Erythroblast (primary cell): ENCODE data around the gene C19orf25.
"Not testable (repeated sequence)": the region's sequence is repeated elsewhere in the genome, so short reads cannot be mapped to it uniquely, and the experiment has no call there.

Experiments
- DNase-seq, 2 experiments: peaks; one replicate each; lab custom pipeline; 2025; lab: John Stamatoyannopoulos, UW
- GATA1 ChIP-seq: IDR thresholded peaks from 2 replicates; pipeline ENCODE4 v1.6.1; 2011; ENCODE audit warnings: low read depth, mild to moderate bottlenecking, control low read depth, low read length, moderate library complexity
- POLR2A ChIP-seq: IDR thresholded peaks from 2 replicates; pipeline ENCODE4 v1.6.1; 2011; ENCODE audit warnings: mild to moderate bottlenecking, low read length

The C19orf25 gene

DNA sequence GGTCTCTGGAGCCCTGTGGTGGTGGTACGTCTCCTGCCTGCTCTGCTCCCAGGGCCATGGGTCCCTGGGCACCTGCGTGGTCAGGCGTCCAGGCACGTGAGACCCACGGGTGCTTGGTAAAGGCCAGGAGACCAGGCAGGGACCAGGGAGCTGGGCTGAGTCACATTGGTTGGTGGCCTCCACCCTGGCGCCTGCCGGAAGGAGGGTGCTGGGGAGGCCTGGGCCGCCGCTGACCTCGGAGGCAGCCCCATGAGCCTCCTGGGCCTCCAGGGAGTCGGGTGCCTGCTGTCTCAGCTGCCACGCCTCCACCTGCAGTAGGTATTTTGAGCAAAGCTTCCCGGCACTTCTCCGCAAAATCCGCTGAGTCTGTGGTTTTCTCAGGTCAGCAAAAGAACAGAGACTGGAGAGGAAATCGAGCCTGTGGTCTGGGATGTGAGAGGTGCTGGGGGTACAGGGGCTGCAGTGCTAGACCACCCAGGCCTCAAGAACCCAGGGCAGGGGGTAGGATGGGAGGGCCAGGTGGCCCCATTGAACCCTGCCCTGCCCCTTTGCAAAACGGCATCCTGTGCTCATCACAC is 41.3 kb upstream of the C19orf25 start:
- no peak for DNase-seq
- no peak for TF ChIP-seq GATA1
- no peak for TF ChIP-seq POLR2A

DNA sequence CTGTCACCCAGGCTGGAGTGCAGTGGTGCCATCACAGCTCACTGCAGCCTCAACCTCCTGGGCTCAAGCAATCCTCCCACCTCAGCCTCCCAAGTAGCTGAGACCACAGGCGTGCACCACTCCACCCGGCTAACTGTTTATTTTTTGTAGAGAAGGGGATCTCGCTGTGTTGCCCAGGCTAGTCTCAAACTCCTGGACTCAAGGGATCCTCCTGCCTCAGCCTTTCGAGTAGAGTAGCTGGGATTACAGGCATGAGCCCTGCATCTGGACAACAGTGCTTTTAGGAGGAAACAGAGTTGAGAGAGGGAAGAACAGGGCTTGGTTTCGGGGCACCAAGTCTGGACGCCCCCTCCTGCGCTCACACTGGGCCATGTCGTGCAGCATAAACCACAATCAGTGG is 40.8 kb upstream of the C19orf25 start:
- not testable (repeated sequence) for DNase-seq

DNA sequence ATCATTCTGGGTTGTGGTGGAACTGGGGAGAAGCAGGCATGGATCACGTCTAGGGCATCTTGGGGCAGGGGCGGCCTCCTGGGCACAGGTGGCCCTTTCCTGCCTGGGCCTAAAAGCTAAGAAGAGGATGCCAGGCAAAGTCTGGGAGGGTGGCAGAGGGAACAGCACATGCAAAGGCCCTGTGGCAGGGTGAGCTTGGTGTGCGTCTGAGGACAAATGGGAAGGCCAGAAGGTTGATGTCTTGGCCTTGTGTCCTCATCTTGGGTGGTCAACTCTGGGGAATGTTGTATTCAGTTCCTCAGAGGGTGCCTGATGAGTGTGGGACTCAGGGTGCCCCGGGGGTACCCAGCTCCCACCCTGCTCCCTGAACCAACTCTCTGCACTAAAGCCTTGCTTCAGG is 39.5 kb upstream of the C19orf25 start:
- no peak for DNase-seq
- TF ChIP-seq POLR2A: no peak
- no peak for TF ChIP-seq GATA1

DNA sequence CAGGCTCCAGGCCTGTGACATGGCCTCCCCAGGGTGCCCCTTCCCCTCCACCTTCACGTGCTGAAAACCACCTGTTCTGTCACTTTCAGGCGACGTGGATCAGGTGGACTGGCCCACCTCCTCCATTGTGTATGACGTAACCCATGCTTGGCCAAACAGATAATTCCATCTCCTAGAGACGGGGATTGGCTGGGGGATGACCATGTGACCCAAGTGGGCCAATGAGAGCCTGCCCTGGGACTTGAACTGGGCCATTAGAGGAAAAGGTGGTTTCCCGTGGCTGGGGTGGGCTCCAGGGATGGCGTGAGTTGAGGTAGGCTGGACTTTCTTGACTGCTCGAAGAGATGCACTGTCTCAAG is 37.4 kb upstream of the C19orf25 start:
- TF ChIP-seq POLR2A: no peak
- no peak for DNase-seq

DNA sequence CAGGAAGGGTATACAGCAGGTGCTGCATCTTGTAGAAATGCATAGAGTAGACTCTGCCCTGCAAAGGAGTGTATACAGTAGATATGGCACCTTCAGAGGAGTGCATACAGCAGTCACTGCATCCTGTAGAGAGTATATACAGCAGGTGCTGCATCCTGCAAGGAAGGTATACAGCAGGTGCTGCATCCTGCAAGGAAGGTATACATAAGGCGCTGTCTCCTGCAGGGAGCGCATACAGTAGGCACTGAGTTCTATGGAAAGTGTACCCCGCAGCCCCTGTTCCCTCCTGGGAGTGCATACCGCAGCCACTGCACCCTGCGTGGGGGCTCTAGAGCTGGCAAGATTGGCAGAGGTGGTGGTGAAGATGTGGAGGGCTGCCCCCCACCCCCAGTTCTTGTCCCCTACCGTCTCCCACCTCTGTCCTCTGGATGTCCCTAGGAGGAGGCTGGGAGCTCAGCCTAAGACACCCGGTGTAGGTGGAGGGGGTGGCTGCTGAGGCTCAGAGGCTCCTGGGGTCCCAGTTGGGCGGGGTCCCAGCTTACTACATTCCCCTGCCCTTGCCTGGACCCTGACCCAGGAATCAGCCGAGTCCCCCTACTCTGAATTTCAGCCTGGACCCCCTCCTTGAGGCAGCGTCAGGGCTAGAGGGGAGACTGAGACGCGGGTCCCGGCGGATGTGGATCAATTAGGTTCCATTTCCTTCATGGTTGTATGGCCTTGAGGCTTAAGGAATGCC is 36.1 kb upstream of the C19orf25 start:
- TF ChIP-seq POLR2A: no peak
- no peak for TF ChIP-seq GATA1
- DNase-seq: no peak

DNA sequence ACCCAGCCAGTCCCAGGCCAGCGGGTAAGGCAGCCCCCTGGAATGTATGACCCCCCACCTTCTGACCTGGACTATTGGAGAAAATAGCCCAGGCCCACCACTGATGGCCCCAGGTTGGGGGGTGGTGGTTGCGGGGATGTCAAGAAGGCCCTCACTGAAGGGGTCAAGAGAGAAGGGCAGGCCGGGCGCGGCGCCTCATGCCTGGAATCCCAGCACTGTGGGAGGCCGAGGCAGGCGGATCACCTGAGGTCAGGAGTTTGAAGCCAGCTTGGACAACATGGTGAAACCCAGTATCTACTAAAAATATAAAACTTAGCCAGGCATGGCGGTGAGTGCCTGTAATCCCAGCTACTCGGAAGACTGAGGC is 35.3 kb upstream of the C19orf25 start:
- TF ChIP-seq POLR2A (no peak), GATA1 (no peak)

DNA sequence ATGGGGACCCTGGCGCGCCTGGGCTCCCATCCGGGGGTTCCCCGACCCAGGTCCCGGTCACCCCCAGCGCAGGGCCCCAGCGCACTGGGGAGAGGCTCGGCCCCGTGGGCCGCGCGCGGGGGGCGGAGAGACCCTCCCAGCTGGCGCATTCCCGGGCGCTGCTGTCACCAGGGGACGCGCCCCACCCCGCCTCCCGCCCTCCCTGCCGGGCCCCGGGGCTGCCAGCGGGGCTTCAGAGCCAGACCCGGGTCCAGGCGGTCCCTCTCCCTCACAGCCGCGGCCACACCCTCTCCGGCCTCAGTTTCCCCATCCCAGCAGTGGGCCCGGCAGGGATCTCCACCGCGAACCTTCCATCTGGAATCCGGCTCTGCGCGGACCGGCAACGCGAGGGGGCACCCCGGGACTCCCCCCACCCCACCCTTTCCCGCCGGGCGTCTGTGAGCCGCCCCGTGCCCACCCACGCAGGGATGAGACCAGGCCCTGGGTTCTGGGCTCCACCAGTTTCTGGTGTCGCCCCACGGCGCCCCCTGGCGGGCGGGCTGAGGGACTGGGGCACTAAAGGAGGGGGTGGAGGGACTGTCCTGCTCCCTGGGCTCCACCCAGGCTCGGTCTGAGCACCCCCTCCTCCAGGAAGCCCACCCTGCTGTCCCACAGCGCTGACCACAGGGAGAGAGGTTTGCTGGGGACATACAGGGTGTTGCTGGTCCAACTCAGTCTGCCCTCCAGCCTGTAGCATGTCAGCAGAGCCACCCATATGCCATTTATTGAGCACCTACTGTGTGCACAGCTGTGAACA is 34.7 kb upstream of the C19orf25 start:
- DNase-seq: peak; percentile 78 to 87
- TF ChIP-seq GATA1: no peak
- TF ChIP-seq POLR2A: no peak

More for the DNA sequence above, 35.3 kb upstream of the C19orf25 start:
- no peak for DNase-seq

DNA sequence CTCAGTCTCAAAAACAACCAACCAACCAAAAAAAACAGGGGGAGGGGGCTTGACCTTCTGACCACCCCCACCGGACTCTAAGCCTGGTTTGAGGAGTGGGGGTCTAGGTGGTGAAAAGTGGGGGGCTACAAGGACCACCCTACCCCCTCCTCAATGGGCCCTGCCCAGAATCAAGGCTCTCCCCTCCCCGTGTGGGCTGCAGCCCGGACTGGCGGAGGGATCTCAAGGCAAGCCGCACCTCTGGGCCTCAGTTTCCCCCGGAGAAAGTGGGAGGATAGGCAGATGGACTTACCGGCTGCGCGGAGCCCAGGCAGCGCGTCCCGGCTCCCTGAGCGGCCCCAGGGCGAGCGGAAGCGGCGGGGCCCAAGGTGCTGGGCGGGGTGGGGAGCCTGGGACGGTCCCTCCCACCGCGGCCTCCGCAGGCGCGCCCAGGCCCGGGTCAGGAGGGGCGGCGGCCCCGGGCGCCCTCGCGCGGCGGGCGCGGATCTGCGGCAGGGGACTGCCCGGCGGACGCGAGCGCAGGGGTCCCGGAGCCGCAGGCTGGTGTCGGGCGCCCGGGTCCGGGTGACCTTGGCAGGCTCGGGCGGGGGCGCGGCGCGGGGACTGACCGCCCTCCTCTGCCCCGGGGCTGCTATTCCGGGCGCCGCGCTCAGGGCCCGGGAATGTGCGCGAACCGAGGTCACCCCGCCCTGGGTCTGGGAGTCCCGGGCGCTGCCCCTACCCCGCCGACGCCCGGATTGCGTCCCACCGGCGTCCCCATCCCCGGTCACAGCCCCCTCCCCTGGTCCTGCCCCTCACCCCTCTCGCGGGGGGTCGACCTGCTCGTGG is 33.9 kb upstream of the C19orf25 start, which contains the start of gene ADAMTSL5:
Gene ADAMTSL5, minus strand, starts transcription at position 349 of the 828 bp plus-strand sequence. CDS start 2,076 bp downstream, outside the sequence.
- TF ChIP-seq GATA1 (no peak), POLR2A (no peak)
- peak; percentile 83 to 87 for DNase-seq

DNA sequence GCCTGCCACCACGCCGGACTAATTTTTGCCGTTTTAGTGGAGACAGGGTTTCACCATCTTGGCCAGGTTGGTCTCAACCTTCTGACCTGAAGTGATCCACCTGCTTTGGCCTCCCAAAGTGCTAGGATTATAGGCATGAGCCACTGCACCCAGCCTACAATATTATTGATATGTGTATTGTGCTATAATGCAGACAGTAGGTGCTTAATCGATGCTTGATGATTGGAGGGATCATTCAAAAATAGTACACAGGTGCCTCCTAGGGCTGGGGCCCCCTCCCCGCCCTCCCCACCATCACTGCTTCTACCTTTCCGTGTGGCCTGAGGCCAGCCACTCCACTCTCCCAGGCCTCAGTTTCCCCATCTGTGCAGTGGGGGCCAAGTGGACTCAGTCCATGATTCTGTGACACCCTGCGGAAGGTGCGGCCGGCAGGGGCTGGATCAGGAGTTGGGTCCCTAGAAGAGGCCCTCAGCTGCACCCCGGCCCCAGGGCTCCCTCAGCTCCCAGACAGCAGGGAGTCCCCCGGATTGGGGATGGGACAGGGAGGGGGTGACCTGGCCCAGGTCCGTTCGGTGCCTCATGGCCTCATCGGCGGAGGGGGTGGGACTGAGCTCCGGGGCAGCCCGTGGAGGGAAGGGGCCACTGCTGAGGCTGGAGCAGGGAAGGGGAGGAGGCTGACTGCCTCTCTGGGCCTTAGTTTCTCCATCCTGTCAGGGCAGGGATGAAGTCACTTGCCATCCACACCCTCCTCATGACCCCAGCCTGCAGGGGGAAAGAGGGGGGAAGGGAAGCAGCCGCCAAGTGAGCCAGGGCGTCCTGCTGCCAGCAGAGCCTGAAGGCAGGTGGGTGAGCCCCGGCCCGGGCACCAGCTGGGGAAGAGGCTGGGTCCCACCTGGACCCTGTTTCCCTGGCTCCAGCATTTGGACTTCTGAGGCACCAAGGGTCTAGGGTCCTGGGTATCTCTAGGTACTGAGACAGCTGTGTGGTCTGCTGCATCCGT is 32.6 kb upstream of the C19orf25 start:
- no peak for DNase-seq
- TF ChIP-seq POLR2A: no peak
- TF ChIP-seq GATA1: no peak

DNA sequence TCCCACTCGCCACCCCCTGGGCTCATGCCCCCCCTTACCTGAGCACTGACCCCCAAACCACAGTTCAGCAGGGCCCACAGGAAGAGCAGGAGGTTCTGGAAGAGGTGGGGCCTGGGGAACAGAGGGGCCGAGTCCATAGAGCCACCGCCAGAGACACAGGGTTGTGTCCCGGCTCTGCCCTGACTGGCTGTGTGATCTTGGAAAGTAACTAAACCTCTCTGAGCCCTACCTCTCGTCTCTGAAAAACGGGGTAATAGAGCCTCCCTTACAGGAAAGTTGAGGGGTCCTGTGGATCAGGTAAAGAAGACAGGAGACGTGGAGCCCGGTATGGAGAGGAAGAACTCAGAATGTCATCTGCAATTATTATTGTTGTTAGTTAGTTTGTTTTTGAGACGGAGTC is 31.8 kb upstream of the C19orf25 start:
- DNase-seq: no peak
- TF ChIP-seq GATA1 (no peak), POLR2A (no peak)

DNA sequence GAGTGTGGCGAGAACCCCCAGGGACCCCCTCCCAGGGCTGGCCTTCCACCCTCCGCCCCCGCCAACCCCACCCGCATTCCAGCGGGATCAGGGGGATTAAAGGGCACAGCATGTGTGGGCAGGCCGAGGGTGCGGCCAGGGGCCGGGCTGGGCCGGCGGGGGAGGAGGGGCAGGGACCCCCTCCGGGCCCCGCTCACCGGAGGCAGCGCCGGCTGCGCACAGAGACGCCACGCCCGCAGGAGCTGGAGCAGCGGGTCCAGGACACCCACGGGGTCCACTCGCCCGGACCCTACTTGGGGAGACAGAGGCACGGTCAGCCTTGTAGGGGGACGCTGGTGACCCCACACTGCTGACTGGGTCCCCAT is 31.4 kb upstream of the C19orf25 start:
- TF ChIP-seq POLR2A (no peak), GATA1 (no peak)
- DNase-seq: no peak

DNA sequence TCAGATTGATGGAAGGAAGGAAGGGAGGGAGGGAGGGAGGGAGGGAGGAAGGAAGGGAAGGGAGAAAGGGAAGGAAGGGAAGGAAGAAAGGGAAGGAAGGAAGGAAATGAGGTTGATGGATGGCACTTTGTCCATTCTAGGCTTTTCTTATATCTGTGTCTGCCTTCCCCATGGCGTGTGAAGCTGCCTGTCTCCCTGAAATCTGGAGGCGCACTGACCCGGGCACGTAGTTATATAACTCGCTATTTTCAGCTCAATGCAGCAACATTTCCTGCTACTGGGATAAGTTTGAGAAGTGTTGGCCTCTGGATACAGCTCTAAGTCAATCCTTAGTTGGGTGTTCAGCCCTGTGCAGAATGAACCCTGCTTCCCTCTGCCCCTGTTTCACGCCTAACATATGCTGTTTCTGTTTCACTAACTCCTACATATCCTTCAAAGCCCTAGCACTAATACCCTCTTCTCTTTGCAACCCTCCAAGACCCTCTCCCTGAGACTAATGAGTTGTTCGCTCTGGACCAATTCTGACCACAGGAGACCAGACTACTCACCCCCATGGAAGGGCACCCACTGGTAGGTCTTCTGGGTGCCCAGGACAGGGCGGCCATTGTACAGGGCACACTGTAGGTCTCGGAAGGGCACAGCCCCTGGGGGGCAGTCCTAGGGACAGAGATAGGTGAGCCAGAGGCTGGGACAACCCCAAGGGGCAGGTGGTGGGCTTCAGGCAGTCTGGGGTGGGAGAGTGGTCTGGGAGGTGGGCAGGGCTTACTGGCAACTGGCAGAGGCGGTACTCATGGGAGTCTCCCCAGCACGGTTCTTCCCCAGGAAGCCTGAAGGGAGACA is 30.8 kb upstream of the C19orf25 start:
- no peak for TF ChIP-seq GATA1
- no peak for TF ChIP-seq POLR2A
- no peak for DNase-seq
